ENCODE data around the gene MPHOSPH10. TPM values are rescaled to one million over a fixed set of nuclear protein-coding genes. Genes with fewer than 3 reads are reported as not detected.
"Not testable (repeated sequence)": the region's sequence is repeated elsewhere in the genome, so short reads cannot be mapped to it uniquely, and the experiment has no call there.

Gene MPHOSPH10
- polyA plus RNA-seq, 1 donor from 2014 or later: 39.0 TPM

DNA sequence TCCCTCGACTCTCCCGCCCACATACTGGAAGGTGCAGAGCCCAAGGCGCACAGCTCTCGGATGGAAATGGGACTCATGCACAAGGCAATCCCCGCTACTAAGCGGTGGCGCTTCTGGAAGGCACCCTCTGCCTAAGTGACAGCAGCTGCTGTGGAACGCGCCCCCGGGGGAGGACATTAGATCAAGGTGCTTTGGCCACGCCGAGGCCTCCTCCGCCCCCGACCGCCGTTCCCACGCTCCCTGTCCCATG lies 607 bp upstream of the MPHOSPH10 start:
- Histone ChIP-seq H3K4me2 (ENCODE audit: low read length) (peak overlapping the region; percentile 61), H3K36me3 (ENCODE audit: insufficient read depth, low read length) (peaks cover 4% of the 10 kb centered on the region), H3K4me3 (ENCODE audit: low read length) (peak overlapping the region; percentile 92), H3K9ac (ENCODE audit: low read length) (peak overlapping the region; percentile 87), H3K79me2 (replicated peaks; ENCODE audit: insufficient read depth, low read length) (peaks cover 34% of the 10 kb centered on the region), H3K9me3 (ENCODE audit: low read length) (no peaks in the 10 kb centered on the region), H3F3A (ENCODE audit: insufficient read depth, low read length, poor library complexity, severe bottlenecking) (no peaks in the 10 kb centered on the region), H3K27ac (ENCODE audit: low read length) (peak overlapping the region; percentile 86), H3K9me2 (ENCODE audit: insufficient read depth, low read length) (no peaks in the 10 kb centered on the region), H4K20me1 (ENCODE audit: insufficient read depth) (no peaks in the 10 kb centered on the region), H3K27me3 (ENCODE audit: insufficient read depth, low read depth, low read length) (no peaks in the 10 kb centered on the region), H2AFZ (ENCODE audit: low read depth, low read length) (peak overlapping the region; percentile 89)
- no peak for TF ChIP-seq CTCF (IDR thresholded peaks at IDR 0.05; ENCODE audit: poor library complexity, severe bottlenecking)
- no peak for TF ChIP-seq POLR2AphosphoS5 (IDR thresholded peaks at IDR 0.05)
- TF ChIP-seq RAD21 (conservative IDR thresholded peaks at IDR 0.05): peak; percentile 34
- peak; percentile 47 for TF ChIP-seq SMC3 (conservative IDR thresholded peaks at IDR 0.05; ENCODE audit: poor library complexity)
- no peak for TF ChIP-seq EP300 (conservative IDR thresholded peaks at IDR 0.05; ENCODE audit: poor library complexity, severe bottlenecking)
- TF ChIP-seq, protein P1, sequence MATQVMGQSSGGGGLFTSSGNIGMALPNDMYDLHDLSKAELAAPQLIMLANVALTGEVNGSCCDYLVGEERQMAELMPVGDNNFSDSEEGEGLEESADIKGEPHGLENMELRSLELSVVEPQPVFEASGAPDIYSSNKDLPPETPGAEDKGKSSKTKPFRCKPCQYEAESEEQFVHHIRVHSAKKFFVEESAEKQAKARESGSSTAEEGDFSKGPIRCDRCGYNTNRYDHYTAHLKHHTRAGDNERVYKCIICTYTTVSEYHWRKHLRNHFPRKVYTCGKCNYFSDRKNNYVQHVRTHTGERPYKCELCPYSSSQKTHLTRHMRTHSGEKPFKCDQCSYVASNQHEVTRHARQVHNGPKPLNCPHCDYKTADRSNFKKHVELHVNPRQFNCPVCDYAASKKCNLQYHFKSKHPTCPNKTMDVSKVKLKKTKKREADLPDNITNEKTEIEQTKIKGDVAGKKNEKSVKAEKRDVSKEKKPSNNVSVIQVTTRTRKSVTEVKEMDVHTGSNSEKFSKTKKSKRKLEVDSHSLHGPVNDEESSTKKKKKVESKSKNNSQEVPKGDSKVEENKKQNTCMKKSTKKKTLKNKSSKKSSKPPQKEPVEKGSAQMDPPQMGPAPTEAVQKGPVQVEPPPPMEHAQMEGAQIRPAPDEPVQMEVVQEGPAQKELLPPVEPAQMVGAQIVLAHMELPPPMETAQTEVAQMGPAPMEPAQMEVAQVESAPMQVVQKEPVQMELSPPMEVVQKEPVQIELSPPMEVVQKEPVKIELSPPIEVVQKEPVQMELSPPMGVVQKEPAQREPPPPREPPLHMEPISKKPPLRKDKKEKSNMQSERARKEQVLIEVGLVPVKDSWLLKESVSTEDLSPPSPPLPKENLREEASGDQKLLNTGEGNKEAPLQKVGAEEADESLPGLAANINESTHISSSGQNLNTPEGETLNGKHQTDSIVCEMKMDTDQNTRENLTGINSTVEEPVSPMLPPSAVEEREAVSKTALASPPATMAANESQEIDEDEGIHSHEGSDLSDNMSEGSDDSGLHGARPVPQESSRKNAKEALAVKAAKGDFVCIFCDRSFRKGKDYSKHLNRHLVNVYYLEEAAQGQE (IDR thresholded peaks at IDR 0.05; ENCODE audit: borderline replicate concordance): peak; percentile 86
- TF ChIP-seq MXI1 (conservative IDR thresholded peaks at IDR 0.05; ENCODE audit: poor library complexity, severe bottlenecking): no peak
- TF ChIP-seq EZH2 (IDR thresholded peaks at IDR 0.05; ENCODE audit: borderline replicate concordance, insufficient read depth, low read length, poor library complexity, severe bottlenecking): no peak
- no peak for TF ChIP-seq TAF1 (IDR thresholded peaks at IDR 0.05; ENCODE audit: low read depth)

- no peaks in the 10 kb centered on the region for H3K27me3 ChIP-seq (ENCODE audit: insufficient read depth, low read depth, low read length)
- peak overlapping the region; percentile 86 for H3K27ac ChIP-seq (ENCODE audit: low read length)
- no peaks in the 10 kb centered on the region for H4K20me1 ChIP-seq (ENCODE audit: insufficient read depth)
- H3K9me2 ChIP-seq (ENCODE audit: insufficient read depth, low read length): no peaks in the 10 kb centered on the region
- H2AFZ ChIP-seq (ENCODE audit: low read depth, low read length): peak overlapping the region; percentile 89
- H3K4me2 ChIP-seq (ENCODE audit: low read length): peak overlapping the region; percentile 95
- H3K36me3 ChIP-seq (ENCODE audit: insufficient read depth, low read length): peaks cover 4% of the 10 kb centered on the region
- H3K9me3 ChIP-seq (ENCODE audit: low read length): no peaks in the 10 kb centered on the region
- no peak for TF ChIP-seq MXI1 (conservative IDR thresholded peaks at IDR 0.05; ENCODE audit: poor library complexity, severe bottlenecking)
- TF ChIP-seq, protein P1 (IDR thresholded peaks at IDR 0.05; ENCODE audit: borderline replicate concordance): no peak
- no peak for TF ChIP-seq RAD21 (conservative IDR thresholded peaks at IDR 0.05)
- no peak for TF ChIP-seq EP300 (conservative IDR thresholded peaks at IDR 0.05; ENCODE audit: poor library complexity, severe bottlenecking)
- no peak for TF ChIP-seq EZH2 (IDR thresholded peaks at IDR 0.05; ENCODE audit: borderline replicate concordance, insufficient read depth, low read length, poor library complexity, severe bottlenecking)
- TF ChIP-seq TAF1 (IDR thresholded peaks at IDR 0.05; ENCODE audit: low read depth): no peak
- no peak for TF ChIP-seq CTCF (IDR thresholded peaks at IDR 0.05; ENCODE audit: poor library complexity, severe bottlenecking)
- TF ChIP-seq POLR2AphosphoS5 (IDR thresholded peaks at IDR 0.05): no peak
- no peak for TF ChIP-seq SMC3 (conservative IDR thresholded peaks at IDR 0.05; ENCODE audit: poor library complexity)
- H3K9ac ChIP-seq (ENCODE audit: low read length): peak overlapping the region; percentile 87
- H3K79me2 ChIP-seq (replicated peaks; ENCODE audit: insufficient read depth, low read length): peaks cover 34% of the 10 kb centered on the region
- peak overlapping the region; percentile 92 for H3K4me3 ChIP-seq (ENCODE audit: low read length)
- H3F3A ChIP-seq (ENCODE audit: insufficient read depth, low read length, poor library complexity, severe bottlenecking): no peaks in the 10 kb centered on the region
Observed at GRCh38 chr2:71130905-71131244, 441 bp downstream of the MPHOSPH10 start.

- not testable (repeated sequence) for H4K20me1 ChIP-seq (ENCODE audit: insufficient read depth); H3K27me3 ChIP-seq (ENCODE audit: insufficient read depth, low read depth, low read length); H3K9me3 ChIP-seq (ENCODE audit: low read length); H3K9me2 ChIP-seq (ENCODE audit: insufficient read depth, low read length); H3F3A ChIP-seq (ENCODE audit: insufficient read depth, low read length, poor library complexity, severe bottlenecking); H3K27ac ChIP-seq (ENCODE audit: low read length); H3K36me3 ChIP-seq (ENCODE audit: insufficient read depth, low read length)
- Histone ChIP-seq H3K4me2 (ENCODE audit: low read length) (peak overlapping the region; percentile 95), H3K79me2 (replicated peaks; ENCODE audit: insufficient read depth, low read length) (peaks cover 34% of the 10 kb centered on the region), H3K4me3 (ENCODE audit: low read length) (peak overlapping the region; percentile 92), H3K9ac (ENCODE audit: low read length) (peak overlapping the region; percentile 87), H2AFZ (ENCODE audit: low read depth, low read length) (peak overlapping the region; percentile 89)
Observed at GRCh38 chr2:71131387-71132166, 1.1 kb downstream of the MPHOSPH10 start.
